GM12872 (cell line): ENCODE results near the gene OR6C70.

Experiments
- TF ChIP-seq, protein P1 (sequence below): IDR thresholded peaks from 3 replicates; pipeline ENCODE4 v1.5.1; 2011; ENCODE audit warnings: low read depth, mild to moderate bottlenecking, low read length, moderate library complexity; ENCODE audit not compliant: insufficient read depth

OR6C70 gene

DNA sequence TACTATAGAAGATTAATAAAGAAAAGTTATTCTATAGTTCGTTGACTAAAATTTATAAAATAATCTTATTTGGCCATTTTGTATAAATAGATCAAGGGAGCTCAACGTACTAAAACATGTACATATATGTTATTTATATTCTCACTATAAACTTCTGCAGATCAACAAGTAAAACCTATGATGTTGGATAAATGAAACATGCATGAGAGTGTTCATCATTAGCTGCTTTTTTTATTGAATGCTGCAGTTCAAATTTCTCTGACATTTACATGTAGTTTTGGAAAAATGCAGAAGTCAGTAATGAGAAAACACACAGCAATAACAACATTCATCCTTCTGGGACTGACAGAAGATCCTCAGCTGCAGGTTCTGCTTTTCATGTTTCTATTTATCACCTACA is 22.1 kb upstream of the OR6C70 start, which contains the start of gene OR6C68:
Gene OR6C68 (plus strand): TSS at position 301 of the 400 bp plus-strand sequence. CDS start 0 bp downstream, at position 301.
- TF ChIP-seq, protein P1, sequence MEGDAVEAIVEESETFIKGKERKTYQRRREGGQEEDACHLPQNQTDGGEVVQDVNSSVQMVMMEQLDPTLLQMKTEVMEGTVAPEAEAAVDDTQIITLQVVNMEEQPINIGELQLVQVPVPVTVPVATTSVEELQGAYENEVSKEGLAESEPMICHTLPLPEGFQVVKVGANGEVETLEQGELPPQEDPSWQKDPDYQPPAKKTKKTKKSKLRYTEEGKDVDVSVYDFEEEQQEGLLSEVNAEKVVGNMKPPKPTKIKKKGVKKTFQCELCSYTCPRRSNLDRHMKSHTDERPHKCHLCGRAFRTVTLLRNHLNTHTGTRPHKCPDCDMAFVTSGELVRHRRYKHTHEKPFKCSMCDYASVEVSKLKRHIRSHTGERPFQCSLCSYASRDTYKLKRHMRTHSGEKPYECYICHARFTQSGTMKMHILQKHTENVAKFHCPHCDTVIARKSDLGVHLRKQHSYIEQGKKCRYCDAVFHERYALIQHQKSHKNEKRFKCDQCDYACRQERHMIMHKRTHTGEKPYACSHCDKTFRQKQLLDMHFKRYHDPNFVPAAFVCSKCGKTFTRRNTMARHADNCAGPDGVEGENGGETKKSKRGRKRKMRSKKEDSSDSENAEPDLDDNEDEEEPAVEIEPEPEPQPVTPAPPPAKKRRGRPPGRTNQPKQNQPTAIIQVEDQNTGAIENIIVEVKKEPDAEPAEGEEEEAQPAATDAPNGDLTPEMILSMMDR: no peak

GRCh38 chr12:55472264-55472663 is 2.3 kb upstream of the OR6C70 start:
- TF ChIP-seq, protein P1: no peak

- TF ChIP-seq, protein P1: no peak
Measured at GRCh38 chr12:55469291-55469690, 647 bp downstream of the OR6C70 start.

DNA sequence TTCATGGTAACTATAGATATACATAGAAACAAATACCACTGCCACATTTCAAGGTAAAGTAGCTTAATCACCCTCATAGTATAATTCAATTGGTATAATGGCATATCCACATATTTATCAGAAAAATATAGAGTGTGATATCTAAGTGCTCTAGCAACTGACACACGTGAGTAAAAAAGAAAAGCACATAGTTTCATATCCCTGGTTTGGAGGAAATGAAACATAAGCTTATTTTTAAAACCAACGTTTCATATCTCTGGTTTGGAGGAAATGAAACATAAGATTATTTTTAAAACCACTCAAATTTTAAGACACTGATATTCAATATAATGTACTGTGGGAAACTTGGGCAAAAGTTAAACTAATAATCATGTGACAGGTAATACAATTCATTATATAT is 2.1 kb downstream of the OR6C70 start:
- TF ChIP-seq, protein P1: no peak

DNA sequence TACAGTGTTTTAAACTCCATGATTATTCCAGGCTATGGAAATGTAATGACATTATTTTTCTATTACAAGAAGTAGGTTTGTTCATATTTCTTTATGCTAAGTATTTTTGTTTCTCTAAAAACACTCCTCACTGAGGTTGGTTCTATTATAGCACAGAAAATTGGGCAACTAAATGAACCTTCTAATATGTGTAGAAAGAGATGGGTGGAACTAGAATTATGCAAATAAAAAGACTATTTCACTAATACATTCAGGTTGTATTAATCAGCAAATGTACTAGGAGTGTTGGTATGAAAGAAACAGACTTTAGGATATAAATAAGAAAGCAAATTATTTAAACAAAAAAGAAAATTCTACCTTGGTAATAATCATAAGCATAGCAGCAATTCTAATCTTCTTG is 21.1 kb downstream of the OR6C70 start:
- TF ChIP-seq, protein P1: no peak

DNA sequence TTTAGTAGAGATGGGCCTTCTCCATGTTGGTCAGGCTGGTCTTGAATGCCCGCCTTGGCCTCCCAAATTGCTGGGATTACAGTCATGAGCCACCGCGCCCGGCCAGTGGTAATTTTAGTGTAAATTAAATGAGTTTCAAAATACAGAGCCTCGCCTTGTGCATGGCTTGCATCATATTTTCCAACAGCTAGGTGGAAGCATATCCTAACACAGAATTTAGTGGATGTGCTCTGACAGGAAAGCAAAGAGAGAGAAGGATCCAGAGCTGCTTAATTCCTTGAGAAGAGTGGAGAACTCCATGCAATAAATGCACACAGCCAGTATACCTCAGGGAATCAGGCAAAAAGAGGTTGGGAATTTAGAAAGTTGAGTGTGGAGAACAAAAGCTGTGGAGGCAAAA is 23.6 kb downstream of the OR6C70 start:
- TF ChIP-seq, protein P1: no peak

- TF ChIP-seq, protein P1: no peak
Measured at GRCh38 chr12:55445357-55445756, 24.6 kb downstream of the OR6C70 start.
